MM.1S (cell line): ENCODE results near the gene FJX1.

Experiments
- DNase-seq: peaks from one replicate; pipeline ENCODE4 v3.0.0-alpha.2; 2015
- H2AFZ ChIP-seq: fragments of 300-600 bp; sonication (generic); 2 replicates; pipeline ENCODE4 v1.6.0; 2016; ENCODE audit warnings: antibody characterized with exemption, low read length
- H3F3A ChIP-seq: fragments of 300-600 bp; sonication (generic); 2 replicates; pipeline ENCODE4 v1.6.1; 2016; ENCODE audit warnings: mild to moderate bottlenecking, antibody characterized with exemption, low read length, moderate library complexity, mixed read lengths; ENCODE audit not compliant: insufficient read depth
- H3K27ac ChIP-seq: fragments of 300-600 bp; sonication (generic); 2 replicates; pipeline ENCODE4 v1.5.1; 2016; ENCODE audit warnings: mild to moderate bottlenecking, low read length
- H3K27me3 ChIP-seq: fragments of 300-600 bp; sonication (generic); replicated peaks from 2 replicates; pipeline ENCODE4 v1.6.0; 2016; ENCODE audit warnings: low read length; ENCODE audit not compliant: insufficient read depth
- H3K36me3 ChIP-seq: fragments of 300-600 bp; sonication (generic); replicated peaks from 2 replicates; pipeline ENCODE4 v1.6.1; 2016; ENCODE audit warnings: mild to moderate bottlenecking, low read length, mixed read lengths; ENCODE audit not compliant: insufficient read depth
- H3K4me1 ChIP-seq: fragments of 300-600 bp; sonication (generic); 2 replicates; pipeline ENCODE4 v1.6.1; 2016; ENCODE audit warnings: low read length, mixed read lengths
- H3K4me2 ChIP-seq: fragments of 300-600 bp; sonication (generic); 2 replicates; pipeline ENCODE4 v1.6.0; 2016; ENCODE audit warnings: low read depth, low read length
- H3K4me3 ChIP-seq: fragments of 300-600 bp; sonication (generic); 2 replicates; pipeline ENCODE4 v1.5.1; 2016; ENCODE audit warnings: low read length, mixed read lengths
- H3K79me2 ChIP-seq: fragments of 300-600 bp; sonication (generic); 2 replicates; pipeline ENCODE4 v1.6.1; 2016; ENCODE audit warnings: mixed run types, low read length, mixed read lengths
- H3K9ac ChIP-seq: fragments of 300-600 bp; sonication (generic); 2 replicates; pipeline ENCODE4 v1.6.1; 2016; ENCODE audit warnings: low read length, mixed read lengths
- H3K9me2 ChIP-seq: fragments of 300-600 bp; sonication (generic); replicated peaks from 2 replicates; pipeline ENCODE4 v1.6.1; 2016; ENCODE audit warnings: mild to moderate bottlenecking, low read length, mixed read lengths; ENCODE audit not compliant: insufficient read depth
- H3K9me3 ChIP-seq: fragments of 300-600 bp; sonication (generic); replicated peaks from 2 replicates; pipeline ENCODE4 v1.6.1; 2016; ENCODE audit warnings: mild to moderate bottlenecking, low read length, mixed read lengths; ENCODE audit not compliant: insufficient read depth
- H4K20me1 ChIP-seq: fragments of 300-600 bp; sonication (generic); 2 replicates; pipeline ENCODE4 v1.6.1; 2016; ENCODE audit warnings: mild to moderate bottlenecking, low read length, moderate library complexity, mixed read lengths; ENCODE audit not compliant: insufficient read depth
- CTCF ChIP-seq: fragments of 300-600 bp; sonication (generic); IDR thresholded peaks from 2 replicates; pipeline ENCODE4 v1.5.1; 2016; ENCODE audit warnings: antibody characterized with exemption, low read length, mixed read lengths
- EZH2 ChIP-seq: fragments of 300-600 bp; sonication (generic); optimal IDR thresholded peaks from 2 replicates; pipeline ENCODE3; 2017; ENCODE audit warnings: low read depth, mild to moderate bottlenecking, antibody characterized with exemption, low read length, mixed read lengths
- EZH2phosphoT487 ChIP-seq: fragments of 300-600 bp; sonication (generic); IDR thresholded peaks from 2 replicates; pipeline ENCODE4 v1.6.1; 2018; ENCODE audit warnings: antibody characterized with exemption, low read length

FJX1 gene

GRCh38 chr11:35631891-35632290 is 13.6 kb downstream of the FJX1 start:
- no peaks in the 10 kb centered on the region for H3K36me3 ChIP-seq
- no peaks in the 10 kb centered on the region for H3K79me2 ChIP-seq
- no peaks in the 10 kb centered on the region for H3F3A ChIP-seq
- no peak overlapping the region for H2AFZ ChIP-seq
- H3K4me1 ChIP-seq, result no peaks in the 10 kb centered on the region
- no peak for TF ChIP-seq CTCF
- TF ChIP-seq EZH2phosphoT487, result no peak
- TF ChIP-seq EZH2, result no peak
- H3K27me3 ChIP-seq, result no peaks in the 10 kb centered on the region
- H3K4me3 ChIP-seq, result no peak overlapping the region
- DNase-seq, result no peak
- no peaks in the 10 kb centered on the region for H3K9me2 ChIP-seq
- no peaks in the 10 kb centered on the region for H4K20me1 ChIP-seq
- no peak overlapping the region for H3K27ac ChIP-seq
- H3K9me3 ChIP-seq, result no peaks in the 10 kb centered on the region
- no peak overlapping the region for H3K9ac ChIP-seq
- no peak overlapping the region for H3K4me2 ChIP-seq

GRCh38 chr11:35632301-35632700 is 14.0 kb downstream of the FJX1 start:
- no peak overlapping the region for H3K4me3 ChIP-seq
- no peak overlapping the region for H3K9ac ChIP-seq
- no peaks in the 10 kb centered on the region for H3K36me3 ChIP-seq
- no peaks in the 10 kb centered on the region for H3K9me2 ChIP-seq
- no peak overlapping the region for H3K4me2 ChIP-seq
- H2AFZ ChIP-seq, result no peak overlapping the region
- no peaks in the 10 kb centered on the region for H3K4me1 ChIP-seq
- no peaks in the 10 kb centered on the region for H4K20me1 ChIP-seq
- no peaks in the 10 kb centered on the region for H3K79me2 ChIP-seq
- DNase-seq, result no peak
- no peaks in the 10 kb centered on the region for H3K27me3 ChIP-seq
- no peak for TF ChIP-seq EZH2
- no peaks in the 10 kb centered on the region for H3F3A ChIP-seq
- no peaks in the 10 kb centered on the region for H3K9me3 ChIP-seq
- H3K27ac ChIP-seq, result no peak overlapping the region

GRCh38 chr11:35633827-35634423 is 15.7 kb downstream of the FJX1 start:
- DNase-seq, result no peak
- no peak overlapping the region for H3K4me2 ChIP-seq
- TF ChIP-seq CTCF (no peak), EZH2phosphoT487 (no peak), EZH2 (no peak)

GRCh38 chr11:35635933-35636332 is 17.7 kb downstream of the FJX1 start:
- no peak for TF ChIP-seq EZH2phosphoT487
- TF ChIP-seq CTCF, result no peak
- no peak for TF ChIP-seq EZH2
- Histone ChIP-seq H3K4me1 (no peaks in the 10 kb centered on the region), H3K9me3 (no peaks in the 10 kb centered on the region), H3K4me3 (no peak overlapping the region), H3K79me2 (no peaks in the 10 kb centered on the region), H3K9ac (no peak overlapping the region), H3K27ac (no peak overlapping the region), H3F3A (no peaks in the 10 kb centered on the region), H3K27me3 (no peaks in the 10 kb centered on the region), H3K9me2 (no peaks in the 10 kb centered on the region), H3K36me3 (no peaks in the 10 kb centered on the region), H3K4me2 (no peak overlapping the region), H2AFZ (no peak overlapping the region), H4K20me1 (no peaks in the 10 kb centered on the region)
- DNase-seq, result no peak

More at GRCh38 chr11:35633827-35634423, 15.7 kb downstream of the FJX1 start:
- H3F3A ChIP-seq, result no peaks in the 10 kb centered on the region
- no peaks in the 10 kb centered on the region for H3K27me3 ChIP-seq
- no peaks in the 10 kb centered on the region for H4K20me1 ChIP-seq
- H3K79me2 ChIP-seq, result no peaks in the 10 kb centered on the region
- H3K36me3 ChIP-seq, result no peaks in the 10 kb centered on the region
- no peak overlapping the region for H3K27ac ChIP-seq
- H2AFZ ChIP-seq, result no peak overlapping the region
- no peak overlapping the region for H3K9ac ChIP-seq
- H3K9me2 ChIP-seq, result no peaks in the 10 kb centered on the region
- H3K9me3 ChIP-seq, result no peaks in the 10 kb centered on the region
- H3K4me1 ChIP-seq, result no peaks in the 10 kb centered on the region
- no peak overlapping the region for H3K4me3 ChIP-seq
